Measurements from ENCODE around the gene CFAP45.
"Not testable (repeated sequence)": the region's sequence is repeated elsewhere in the genome, so short reads cannot be mapped to it uniquely, and the experiment has no call there.

Gene CFAP45

DNA sequence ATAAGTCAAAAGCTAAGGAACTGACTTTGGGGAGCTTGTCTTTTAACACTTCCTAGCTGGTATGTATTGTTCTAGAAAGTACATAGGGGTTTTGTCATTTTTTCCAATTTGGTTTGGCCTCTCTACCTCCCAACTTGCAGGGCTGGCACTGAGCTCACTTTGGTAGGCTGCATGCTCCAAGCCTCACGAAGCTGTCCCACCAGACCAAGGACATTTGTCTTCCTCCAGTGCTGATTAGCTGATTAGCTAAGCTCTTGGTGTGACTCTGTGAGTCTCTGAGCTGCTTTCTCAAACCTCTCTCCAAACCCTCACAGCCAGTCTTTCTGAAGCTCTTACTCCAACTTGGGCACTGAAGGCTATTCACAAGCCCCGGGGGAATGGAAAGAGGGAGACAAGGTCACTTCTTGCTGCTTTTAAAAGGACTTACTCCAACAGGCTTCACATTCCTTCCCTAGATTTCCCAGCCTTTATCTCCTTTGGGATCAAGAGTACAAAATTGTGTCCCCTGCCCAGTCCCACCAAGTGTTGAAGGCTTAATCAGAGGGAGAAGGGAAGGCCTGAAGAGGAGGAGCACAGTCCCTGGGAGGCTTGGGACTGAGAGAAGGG, 893 bp upstream of the CFAP45 start:
- DNase-seq, result no peak

DNA sequence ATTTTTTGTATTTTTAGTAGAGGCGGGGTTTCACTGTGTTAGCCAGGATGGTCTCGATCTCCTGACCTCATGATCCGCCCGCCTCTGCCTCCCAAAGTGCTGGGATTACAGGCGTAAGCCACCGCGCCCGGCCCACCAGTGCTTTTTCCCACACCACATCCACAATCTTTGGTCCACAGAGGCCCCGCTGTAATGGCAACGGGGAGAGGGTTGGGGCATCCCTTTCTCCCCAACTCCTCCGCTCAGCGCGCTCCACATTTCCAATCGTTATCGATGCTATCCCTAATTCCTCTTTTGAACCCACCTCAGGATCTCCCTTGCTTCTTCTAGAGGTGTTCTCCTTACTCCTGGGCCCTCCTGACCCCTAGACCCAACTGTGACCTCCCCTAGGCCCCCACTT, 331 bp downstream of the CFAP45 start:
- DNase-seq, result not testable (repeated sequence)

DNA sequence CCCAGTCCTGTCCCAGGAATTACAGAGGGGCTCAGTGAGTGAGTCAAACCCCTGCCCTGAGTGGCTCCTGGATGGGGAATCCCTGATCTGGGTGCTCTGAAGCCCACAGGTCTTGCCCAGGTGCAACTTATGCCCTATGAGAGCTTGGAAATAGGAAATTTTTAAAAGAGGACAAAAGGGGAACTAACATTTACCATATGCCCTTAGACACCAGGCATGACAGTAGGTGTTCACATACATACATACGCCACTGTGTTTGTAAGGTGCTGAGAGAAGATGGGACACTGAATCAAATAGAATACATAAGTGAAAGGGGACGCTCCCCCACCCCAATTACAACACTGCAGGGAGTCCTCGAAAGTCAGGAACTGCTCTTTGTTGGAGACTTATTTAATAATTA, 1.4 kb downstream of the CFAP45 start:
- no peak for DNase-seq

DNA sequence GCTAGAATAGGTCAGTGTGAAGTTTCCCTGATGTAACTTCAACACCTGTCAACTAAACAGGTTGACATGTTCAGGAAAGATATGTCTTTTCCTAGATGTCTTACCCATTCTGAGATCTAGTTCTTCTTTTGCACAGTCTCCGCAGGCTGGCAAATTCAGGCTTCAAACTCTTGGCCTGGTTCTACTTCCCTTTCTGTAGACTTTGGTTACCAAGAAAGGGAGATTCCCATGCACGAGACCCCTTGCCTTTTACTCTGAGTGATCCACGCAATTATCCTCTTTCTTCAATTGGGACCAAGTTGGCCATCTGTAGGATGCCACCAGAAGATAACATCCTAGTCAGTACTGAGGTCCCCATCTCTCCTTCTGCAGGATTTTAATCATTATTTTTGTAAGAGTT, 2.0 kb downstream of the CFAP45 start:
- DNase-seq, result no peak

DNA sequence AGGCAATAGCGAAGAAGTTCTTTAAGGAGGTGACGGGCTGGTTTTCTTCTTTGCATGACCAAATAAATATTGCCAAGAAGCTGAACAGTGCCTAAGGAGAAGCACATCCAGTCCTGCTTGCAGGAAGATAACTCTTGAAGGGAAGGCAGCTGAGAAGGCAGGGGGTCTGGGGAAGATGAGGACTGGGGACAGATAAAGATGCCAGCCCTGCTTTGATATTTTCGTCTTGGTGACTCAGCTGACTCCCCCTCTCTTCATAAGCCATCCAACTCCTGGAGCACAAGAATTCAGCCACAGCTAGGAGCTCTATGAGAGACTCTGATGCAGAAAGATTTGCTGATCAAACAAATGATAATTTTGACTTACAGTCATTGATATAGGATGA, 3.4 kb downstream of the CFAP45 start:
- no peak for DNase-seq

DNA sequence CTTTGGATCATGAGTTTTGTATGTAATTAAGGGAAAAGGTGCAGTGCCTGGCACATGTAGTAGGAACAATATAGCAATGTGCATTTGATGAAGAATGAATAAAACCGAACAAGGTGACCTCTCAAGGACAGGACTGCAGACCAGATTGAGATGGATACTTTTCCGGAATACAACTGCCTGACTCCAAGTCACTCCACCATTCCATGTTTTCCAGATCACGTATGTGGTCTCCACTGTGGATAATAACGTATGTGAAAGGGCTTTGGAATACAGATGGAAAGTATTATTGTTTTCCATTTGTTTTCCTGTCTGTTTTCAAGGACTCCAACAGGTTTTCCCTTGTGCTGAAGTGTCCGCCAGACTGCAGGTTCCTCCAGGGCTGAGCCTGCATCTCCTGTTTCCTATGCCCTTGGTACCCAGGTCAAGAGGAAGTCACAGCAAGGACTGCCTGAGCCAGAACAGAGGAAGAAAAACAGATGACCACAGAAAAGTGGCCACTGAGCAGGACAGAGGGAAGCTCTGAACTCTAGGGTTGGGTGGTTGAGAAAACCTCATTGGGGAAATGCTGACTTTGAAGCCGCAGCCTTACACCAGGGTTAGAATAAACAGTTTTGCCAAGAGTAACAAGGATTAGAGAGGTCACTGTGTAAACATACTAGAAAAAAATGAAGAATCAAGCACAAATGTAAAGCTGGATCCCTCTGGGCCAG, 4.0 kb downstream of the CFAP45 start:
- no peak for DNase-seq

DNA sequence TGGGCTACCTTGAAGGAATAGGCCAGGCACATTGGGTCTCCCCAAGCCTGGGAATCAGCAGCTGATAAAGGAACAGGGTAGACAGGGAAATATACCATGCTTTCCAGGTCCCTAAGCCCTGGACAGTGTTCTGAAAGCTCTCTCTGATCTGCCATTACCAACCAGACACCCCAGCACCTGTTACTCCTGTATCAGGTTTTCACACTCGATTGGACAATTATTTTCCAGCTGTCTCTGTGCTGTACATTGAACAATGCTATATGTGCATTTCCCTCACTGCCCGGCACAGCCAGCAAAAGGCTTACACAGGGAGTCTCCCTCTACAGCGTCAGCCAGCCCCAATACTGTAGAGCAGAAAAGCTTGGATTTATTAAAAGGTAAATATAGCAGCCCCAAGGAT, 4.7 kb downstream of the CFAP45 start:
- no peak for DNase-seq

DNA sequence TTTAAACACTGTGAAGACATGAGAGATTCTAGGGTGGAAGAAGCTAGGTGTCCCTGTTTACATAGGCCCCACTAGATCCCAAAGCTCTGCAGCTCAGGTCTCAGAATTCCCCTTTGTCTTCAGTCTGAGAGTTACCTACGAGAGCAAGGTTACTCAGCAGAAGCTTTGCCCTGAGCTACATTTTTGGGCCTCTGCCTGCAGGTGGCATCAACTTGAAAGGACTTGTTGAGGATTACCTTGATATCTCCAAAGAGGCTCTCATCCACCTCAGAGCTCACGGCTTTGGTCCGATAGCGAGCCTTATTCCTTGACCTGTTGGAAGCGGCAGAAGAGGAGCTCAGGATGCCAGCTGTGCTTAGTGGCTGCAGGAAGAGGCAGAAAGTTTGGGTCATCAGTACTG, 7.0 kb downstream of the CFAP45 start:
- DNase-seq, result no peak

DNA sequence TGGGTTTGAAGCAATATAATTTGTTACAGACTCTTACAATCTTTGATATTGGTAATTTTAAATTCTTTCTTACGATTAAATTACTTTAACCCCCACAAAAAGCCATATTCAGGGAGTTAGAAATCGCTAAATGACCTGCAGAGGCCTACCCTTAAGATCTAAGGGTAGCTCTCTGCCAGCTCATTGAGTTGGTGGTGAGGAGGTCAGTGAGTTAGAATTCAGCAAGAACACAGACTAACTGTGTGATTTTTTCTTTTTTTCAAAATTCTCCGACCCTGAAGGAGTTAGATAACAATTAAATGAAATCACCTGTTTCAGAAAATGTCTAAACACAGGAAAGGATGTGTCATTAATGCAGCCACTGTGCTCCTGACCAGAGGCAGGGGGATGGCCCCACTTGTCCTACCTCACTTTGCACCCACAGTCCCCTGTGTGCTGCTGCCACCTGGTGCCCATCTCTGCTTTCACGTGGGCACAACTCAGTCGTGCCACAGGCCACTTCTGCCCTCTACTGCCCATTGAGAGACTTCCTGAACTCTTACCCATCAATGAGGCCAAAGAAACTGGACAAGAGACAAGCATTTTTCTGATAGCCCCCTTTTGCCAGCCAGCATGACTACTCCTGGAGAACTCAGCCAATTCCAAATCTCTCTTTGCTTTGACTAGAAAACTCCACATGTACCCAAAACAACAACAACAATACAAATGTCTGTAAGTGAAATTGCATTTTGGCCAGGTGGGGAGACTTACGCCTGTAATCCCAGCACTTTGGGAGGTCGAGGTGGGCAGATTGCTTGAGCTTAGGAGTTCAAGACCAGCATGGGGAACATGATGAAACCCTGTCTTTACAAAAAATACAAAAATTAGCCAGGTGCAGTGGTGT, 8.4 kb downstream of the CFAP45 start:
- DNase-seq, result peak; percentile 89

DNA sequence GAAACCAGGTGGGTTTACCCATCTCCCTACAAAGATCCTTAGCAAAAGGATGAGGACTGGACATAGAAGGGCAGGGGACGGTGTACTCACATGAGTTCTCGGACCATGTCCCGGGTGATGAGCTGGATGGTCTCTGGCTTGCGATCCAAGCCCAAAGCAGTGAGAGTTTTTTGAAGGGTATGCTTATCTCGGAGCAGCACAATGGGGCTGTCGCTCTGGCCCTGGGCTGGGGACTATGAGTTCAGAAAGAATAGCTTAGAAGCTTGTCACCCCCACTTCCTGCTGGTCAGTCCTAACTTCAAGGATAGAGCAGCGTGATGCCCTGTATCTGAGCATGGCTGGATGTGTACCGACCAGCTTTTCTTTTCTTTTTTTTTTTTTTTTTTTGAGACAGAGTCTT, 9.6 kb downstream of the CFAP45 start:
- DNase-seq, result no peak

DNA sequence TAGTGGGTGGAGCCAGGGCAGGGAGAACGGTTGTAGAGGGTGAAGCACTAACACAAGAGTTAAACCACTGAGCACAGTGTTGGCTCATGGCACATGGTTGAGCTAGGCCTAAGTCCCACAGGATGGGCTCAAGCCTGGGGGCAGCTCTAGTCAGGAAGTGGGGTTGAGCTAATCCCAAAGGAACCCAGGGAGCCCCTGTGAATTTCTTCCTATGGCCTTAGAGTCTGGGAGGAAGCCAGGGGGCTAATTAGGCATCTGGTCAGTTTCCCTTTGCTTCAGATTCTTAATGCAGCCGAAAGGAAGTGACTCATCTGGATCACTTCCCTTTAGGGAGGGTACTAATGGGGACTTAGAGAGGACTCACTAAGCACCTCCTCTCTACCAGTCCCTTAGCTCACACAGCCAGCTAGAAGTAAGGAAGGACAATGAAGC, 10.1 kb downstream of the CFAP45 start:
- DNase-seq, result no peak

DNA sequence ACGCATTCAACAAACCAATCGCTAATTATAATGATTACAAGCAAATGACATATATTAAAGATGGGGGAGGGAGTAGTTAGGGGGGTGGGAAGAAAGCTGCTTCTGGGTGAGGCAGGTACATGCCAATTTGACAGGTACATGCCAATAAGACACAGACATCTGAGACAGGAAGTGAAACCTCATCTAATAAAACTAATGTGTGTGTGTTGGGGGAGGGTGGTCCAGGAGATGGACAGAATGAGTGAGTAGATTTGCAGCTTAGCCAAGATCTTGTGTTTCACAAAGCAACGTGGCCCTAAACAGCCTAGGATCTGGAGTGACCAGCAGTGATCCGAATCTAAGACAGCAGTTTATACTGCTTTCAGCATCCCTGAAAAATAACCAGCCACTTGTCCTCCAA, 10.8 kb downstream of the CFAP45 start:
- no peak for DNase-seq

DNA sequence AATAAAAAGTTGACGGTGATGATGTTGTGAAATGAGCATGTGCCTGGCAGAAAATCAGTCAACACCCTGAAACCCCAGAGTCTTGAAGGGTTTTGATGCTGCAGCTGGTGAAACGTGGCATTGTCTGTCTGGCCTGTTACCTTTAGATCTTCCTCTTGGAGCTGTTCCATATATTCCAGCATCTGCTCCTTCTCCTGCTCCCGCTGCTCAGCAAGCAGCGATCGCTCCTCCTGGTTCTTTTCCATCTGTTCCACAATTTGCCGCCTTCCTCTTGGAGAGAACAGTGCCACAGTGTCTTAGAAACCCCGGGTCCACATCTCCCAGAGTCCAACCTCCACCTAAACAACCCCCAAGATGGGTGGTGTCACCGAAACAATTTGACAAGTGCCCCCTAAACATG, 15.7 kb downstream of the CFAP45 start:
- DNase-seq, result no peak

DNA sequence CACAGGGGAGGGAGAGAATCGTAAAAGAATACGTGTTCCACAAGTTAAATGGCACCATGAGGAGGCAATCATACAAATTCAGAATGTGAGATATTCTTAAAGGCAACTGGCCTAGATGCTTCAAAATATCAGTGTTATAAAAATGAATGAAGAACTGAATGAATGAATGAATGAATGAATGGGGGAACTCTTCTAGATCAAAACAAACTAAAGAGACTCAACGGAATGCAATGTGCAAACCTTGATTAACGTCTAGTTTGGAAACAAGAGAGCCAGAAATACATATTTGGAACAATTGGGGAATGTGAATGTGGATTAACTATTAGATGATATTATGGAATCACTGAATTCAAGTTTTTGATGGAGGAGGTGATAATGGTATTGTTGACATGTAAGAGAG, 16.8 kb downstream of the CFAP45 start:
- no peak for DNase-seq

DNA sequence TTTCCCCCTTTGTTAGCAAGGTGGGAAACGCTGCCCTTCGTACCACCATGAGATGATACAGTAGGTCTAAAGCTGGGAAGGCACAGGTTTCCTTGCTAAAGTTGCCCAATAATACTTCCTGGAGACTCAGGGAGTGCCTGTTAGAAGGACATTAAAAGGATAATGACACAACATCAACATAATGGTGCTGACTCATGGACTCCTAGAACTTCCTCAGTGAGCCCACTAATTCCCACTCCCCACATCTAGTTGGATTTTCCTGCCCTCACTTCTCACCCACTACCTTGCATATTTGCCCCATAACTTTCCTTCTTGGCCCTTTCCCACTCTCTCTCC, 17.5 kb downstream of the CFAP45 start:
- no peak for DNase-seq

DNA sequence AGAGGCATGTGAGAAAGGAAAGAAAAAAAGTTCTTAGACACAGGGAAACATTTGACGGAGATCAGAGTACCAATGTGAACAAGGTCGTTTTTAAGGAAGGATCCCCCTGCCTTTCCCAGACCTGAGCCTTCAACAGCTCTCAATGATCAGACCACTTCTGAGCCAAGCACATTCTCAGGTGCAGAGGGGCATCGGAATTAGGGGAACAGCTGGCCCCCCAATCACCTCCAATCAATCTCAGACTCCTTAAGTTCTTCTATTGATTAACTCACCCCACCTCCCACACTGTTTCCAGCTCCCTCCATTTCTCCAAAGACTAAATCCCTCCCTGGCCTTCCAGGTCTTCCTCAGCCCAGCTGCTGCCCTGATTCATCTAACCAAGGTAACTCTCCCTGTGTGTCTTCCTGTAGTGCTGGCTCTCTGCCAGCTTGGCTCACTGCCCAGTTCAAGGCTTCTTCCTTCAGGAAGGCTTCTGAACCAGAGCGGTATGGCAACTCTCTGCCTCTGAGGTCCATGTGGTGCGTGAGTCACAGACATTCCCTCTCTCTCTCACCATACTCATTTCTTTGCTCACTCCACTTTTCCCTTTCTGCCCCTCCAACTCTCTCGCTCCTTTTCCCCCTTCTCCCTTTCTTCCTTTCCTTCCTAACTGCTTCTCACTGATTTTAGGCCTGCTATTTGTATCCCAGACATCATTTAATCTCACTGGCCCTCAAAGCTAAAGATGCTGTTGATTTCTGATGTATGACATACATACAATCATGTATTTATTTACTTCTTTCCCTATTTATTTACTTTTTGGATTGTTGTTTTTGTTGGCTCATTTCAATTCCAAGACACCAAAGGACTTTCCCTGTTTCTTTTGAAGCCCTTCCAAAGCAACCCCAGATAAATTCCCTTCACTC, 18.1 kb downstream of the CFAP45 start:
- peak; percentile 80 for DNase-seq

DNA sequence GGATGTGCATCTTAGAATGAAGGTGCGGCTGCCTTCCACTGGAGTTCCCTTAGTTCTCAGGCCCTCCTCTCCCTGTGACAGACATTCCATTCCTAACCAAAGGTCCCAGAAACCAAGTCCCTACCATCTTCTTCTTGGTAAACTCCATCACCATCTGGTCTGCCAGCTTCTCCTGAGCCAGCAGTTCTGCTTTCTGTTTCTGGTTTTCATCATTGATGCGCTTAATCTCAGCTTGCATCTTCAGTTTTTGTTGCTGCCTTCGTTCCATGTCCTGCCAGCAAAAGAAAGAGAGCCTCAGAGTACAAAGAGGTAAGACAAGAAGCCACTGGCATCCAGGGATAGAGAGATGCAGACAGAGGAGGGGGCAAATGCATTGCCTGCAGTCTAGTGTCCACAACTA, 19.5 kb downstream of the CFAP45 start:
- DNase-seq, result no peak

DNA sequence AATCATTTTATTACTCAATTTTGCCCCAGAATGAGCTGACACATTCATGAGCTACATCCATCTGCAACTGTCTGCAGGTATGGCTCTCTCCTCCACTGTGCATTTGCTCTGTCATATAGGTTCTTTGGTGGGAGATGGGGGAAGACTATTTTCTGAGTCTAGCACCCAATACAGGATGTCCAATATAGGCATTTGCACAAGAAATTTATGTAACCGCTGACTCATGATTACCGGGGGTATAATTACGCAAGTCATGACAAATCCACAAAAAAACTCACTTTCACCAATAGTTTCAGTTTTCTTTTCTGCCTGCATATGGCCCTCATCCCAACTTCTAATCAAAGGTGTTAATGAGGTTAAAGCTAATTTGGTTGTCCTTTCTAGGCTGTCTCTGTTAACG, 20.0 kb downstream of the CFAP45 start:
- no peak for DNase-seq

DNA sequence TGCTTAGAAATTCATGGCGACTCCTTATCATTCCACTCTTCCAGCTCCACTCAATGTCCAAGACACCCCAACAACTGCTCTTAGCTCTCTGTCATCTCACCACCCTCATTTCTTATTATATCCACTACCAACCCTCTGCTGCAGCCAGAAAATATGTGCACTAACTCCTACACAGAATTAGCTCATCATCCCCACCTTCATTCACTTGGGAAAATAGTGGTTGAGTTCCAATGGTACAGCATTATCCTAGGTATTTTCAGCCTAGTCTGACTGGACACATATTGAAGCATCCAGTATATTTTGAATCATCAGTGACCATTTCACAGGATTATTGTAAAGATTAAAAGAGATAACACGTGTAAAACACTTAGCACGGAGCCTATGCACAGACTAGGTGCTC, 20.8 kb downstream of the CFAP45 start:
- no peak for DNase-seq

DNA sequence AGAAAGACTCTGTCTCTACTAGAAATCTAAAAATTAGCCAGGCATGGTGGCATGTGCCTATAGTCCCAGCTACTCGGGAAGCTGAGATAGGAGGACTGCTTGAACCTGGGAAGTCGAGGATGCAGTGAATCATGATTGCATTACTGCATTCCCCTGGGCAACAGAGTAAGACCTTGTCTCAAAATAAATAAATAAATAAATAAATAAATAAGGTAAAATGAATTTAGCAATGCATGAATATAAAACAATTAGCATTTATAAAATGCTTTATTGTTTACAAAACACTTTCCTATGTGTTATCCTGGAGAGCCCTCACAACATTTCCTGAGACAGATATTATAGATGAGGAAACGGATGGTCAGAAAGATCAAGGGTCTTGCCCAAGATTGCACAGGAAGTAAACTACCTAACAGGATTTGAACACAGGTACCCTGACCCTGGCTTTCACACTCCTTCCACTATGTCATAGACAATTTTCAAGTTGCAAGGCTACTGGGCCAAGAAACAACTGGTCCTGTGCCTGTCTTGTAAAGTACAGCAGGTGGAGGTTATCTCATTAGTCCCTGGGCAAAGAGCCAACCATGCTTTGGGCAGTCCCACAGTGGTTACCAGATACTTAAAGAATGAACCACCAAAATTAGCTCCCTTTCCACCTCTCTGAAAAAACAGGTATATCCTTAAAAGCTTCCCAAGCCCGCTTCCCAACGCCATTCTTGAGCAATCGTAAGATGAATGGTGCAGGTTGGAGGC, 22.1 kb downstream of the CFAP45 start:
- DNase-seq, result peak; percentile 28

DNA sequence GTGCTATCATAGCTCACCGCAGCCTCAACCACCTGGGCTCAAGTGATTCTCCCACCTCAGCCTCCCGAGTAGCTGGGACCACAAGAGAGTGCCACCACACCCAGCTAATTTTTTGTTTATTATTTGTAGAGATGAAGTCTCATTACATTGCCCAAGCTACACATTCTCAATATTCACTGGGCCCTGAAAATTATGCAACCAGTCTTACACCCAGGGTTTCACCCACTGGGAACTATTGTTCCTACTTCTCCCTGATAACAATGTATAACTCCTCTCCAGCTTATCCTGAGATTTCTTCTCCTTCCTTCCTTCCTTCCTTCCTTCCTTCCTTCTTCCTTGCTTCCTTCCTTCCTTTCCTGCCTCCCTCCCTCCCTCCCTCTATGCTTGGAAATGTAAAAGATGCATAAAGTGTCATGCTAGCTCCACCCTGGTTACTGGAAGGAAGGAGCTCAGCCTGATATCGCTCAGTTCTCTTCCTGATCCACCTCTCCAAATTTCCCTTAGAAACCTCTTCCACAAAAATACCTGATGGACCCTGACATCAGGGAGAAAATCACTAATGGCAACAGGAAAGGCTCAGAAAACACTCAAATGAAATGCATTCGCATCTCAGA, 26.3 kb downstream of the CFAP45 start:
- no peak for DNase-seq

DNA sequence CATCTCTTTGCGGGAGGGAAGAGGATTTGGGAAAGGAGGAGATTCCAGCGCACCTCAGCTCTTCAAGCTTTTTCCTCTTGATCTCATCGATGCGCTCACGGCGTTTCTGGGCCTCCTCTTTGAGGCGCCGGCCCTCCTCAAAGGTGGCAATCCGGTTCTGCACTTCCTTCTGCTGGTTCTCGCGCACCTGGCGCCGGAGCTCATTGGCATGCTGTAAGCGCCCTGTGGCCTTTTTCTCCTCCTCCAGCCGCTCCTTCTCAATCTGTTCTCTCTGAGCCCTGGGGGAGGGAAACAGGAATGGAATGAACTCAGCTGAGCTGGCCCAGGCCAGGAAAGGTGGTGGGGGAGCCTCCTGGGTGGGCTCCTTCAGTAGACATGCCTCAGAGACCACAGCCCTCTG, 27.1 kb downstream of the CFAP45 start:
- no peak for DNase-seq

Measured in NCI-H1436 (cell line).